ENCODE data around the gene LRP11.
"Not testable (repeated sequence)": the region's sequence is repeated elsewhere in the genome, so short reads cannot be mapped to it uniquely, and the experiment has no call there.

The LRP11 gene

DNA sequence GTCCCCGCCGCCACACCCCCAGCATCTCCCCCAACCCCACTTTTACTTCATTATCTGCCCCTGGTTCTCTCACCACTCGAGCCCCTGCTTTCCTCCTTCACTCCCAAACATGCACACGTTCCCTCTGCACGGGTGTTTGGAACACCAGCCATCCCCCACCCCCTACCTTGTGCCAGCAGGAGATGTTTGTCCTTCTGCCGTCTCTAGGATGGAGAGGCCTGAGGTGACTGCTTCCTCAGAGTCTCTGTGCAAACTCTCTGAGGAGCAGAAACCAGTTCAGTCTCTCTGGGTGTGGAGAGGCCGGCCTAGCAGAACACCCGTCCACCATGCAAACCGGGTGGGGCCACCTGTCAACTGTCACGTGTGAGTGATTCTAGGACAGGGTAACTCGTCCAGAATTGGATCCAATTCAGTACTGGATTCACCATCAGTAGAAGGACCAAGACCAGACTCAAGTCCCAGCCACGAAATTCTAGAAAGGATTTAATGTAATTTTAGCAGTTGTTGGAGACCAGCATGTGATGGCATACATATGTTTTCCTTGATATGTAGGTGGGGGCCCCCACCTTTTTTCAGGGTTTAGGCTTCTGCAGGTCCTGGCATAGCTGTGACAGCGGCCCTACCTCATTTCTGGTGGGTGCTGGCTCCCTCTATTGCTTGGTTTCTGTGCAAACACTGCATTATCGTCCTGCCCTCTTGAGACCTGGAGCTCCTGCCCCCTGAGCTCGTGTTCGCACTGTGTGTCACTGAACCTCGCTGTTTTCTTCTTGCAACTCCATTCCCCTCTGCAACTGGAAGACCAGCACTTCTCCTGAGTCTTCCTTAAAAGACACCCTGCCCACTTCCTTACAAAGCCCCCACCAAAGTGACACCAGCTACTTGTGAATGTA, 33.9 kb upstream of the LRP11 start, which contains the start of gene RAET1E:
RAET1E (minus strand) TSS at position 259 of the 890 bp plus-strand sequence. CDS start 7,212 bp downstream, outside the sequence.
- no peak for DNase-seq

DNA sequence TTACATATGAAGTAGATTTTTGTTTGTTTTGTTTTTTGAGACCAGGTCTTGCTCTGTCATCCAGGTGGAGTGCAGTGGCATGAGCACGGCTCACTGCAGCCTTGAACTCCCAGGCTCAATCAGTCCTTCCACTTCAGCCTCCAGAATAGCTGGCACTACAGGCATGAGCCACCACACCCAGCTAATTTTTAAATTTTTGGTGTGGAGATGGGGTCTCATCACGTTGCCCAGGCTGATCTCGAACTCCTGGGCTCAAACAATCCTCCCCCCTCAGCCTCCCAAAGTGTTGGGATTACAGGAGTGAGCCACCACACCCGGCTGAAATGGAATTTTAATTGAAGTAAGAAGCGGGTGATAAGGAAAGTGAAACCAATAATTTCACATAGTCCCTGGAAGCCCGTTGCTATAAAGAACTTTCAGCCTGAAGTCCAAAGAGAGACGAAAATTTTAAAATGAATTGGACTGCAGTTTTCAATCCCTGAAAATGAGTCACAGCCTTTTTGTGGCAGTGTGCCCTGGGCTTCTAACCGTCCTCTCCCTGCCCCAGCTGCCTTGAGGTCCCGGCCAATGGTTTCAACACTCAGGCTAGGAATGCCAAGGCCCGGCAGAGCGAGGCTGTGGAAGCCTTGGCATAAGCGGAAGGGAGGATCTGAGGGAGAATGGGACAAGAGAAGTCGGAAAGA, 33.0 kb upstream of the LRP11 start:
- DNase-seq = no peak

DNA sequence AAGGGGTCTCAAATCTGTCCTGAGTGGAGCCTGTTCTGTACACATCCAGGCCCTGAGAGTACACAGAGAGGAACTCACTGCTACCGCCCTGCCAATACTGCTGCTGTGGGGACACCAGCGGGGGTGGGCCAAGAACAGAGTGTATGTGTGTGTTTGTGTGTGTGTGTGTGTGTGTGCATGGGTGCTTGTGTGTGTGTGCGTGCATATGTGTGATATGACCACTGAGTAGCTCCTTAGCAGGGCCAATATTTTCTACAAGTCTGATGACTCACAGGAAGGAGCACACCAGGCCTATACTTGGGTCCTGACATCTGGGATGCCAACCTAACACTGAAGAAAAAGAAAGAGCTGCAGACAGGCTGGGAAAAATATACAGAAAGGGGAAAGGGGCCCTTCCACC, 32.3 kb upstream of the LRP11 start:
- DNase-seq = no peak

DNA sequence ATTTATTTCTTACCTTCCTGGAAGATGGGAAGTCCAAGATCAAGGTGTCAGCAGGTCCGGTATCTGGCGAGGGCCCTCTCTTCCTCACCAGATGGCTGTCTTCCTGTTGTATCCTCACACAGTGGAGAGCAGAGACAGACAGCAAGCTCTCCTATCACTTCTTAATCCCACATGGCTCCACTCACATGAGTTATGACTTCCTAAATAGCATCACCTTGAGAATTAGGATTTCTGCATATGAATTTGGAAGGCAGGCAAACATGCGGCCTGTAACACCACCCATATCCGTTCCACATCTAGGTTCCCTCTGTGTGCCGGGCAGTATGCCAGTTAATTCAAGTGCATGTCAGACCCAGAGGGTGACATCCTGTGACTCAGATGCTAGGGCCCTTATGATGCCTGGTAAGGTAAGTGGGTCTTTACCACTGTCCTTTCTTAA, 31.7 kb upstream of the LRP11 start:
- DNase-seq = peak; percentile 53 to 69

DNA sequence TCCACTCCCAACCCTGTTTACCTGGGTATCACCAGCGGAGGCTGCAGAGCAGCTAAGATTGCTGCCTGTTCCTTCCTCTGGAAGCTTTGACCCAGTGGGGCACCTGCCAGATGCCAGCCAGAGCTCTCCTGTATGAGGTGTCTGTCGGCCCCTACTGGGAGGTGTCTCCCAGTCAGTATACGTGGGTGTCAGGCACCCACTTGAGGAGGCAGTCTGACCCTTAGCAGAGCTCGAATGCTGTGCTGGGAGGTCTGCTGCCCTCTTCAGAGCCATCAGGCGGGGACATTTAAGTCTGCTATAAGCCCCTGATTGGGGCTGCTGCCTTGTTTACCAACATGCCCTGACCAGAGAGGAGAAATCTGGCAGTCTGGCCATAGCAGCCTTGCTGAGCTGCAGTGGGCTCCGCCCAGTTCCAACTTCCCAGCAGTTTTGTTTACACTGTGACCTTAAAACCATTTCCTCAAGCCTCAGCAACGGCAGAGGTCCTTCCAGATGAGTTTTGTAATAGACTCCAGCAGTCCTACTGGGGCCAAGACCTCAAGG, 31.0 kb upstream of the LRP11 start:
- DNase-seq = no peak

DNA sequence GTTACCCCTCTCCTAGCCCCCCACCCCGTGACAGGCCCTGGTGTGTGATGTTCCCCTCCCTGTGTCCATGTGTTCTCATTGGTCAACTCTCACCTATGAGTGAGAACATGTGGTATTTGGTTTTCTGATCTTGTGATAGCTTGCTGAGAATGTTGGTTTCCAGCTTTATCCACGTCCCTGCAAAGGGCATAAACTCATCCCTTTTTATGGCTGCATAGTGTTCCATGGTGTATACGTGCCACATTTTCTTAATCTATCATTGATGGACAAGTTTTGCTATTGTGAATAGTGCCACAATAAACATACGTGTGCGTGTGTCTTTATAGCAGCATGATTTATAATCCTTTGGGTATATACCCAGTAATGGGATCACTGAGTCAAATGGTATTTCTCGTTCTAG, 27.7 kb upstream of the LRP11 start:
- DNase-seq = not testable (repeated sequence)

DNA sequence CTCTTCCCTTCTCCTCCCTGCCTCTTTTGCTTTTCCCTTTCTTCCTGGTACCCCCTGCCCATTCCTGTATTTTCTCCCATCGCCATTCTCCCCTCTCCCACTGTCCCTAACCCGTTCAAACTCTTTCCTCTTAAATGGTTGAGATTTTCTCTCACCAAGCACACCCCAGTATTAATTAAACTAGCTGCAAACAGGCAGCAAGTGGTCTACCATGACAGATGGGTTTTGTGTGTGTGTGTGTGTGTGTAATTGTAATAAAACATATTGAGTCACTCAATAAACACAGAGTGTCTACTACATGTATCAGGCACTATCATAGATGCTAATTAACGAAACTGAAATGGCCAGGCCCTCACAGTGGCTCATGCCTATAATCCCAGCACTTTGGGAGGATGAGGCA, 27.1 kb upstream of the LRP11 start:
- DNase-seq = no peak

DNA sequence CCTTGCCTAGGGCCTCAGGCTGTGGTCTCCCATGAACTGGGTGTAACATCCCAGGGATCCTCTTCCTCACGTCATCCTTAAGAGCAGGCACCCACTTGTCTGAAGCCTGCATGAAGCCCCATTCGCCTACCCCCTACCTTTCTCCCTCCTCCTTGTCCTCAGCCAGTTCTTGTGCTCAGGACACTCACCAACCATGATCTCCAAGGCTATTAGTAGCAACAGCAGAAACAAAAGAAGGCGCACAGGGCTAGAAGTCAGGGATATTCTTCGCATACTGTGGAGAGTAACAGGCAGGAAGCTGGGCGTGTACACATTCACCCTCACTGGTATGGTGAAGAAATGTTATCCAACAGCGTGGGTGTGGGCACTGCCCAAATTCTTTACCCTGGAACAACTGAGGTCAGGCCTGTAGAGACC, 26.5 kb upstream of the LRP11 start:
- DNase-seq = no peak

DNA sequence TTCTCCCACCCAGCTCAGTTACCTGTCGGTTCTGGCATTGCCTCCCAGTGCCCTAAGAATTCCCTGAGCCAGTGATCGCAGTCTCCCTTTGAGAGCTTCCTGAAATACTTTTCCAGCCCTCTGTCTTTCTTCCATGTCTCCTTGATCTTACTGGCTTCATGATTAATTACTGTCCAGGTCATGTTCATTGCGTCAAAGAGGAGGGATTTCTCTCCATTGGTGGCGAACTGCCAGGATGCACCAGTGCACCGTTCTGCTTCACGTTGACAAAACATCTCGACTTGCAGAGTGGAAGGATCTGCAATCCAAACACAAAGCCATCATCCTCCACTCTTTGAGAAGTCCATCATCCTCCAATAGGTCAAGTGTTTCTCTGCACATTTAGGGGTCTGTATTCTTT, 25.2 kb upstream of the LRP11 start:
- no peak for DNase-seq

DNA sequence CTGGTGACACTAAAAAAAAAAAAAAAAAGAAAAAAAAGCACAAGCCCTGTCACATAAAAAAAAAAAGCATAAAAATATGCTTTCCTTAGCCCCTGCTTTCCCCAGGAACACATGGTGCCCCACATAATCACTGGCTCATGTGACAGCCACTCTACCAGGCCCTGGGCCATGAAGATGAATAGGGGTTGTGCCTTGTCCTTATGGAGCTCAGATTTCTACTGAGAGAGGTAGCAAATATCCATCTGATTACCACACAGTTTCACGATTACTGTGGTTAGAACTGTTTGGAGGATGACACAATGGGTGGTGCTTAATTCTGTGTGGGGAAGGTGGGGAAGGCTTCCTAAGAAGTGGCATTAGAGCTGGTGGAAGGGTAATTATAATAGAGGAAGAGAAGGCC, 24.5 kb upstream of the LRP11 start:
- DNase-seq = no peak

DNA sequence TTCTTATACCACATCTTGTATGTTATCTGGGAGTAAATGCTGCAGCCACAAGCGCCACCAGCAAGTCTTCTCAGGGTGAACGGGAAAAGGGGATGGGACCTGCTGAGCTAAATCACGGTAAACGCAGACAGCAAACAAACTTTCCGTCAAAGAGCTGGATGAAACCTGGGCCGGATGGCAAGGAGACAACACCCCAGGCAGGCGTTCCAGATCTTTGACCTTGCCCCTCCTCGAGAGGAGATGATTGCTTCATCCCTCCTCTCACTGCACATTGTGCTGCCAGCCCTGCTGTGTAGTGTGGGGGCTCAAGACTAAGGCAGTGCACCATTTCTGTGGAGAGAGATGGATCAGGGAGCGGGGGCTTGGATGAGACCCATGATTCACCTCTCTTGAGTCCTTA, 23.9 kb upstream of the LRP11 start:
- no peak for DNase-seq

DNA sequence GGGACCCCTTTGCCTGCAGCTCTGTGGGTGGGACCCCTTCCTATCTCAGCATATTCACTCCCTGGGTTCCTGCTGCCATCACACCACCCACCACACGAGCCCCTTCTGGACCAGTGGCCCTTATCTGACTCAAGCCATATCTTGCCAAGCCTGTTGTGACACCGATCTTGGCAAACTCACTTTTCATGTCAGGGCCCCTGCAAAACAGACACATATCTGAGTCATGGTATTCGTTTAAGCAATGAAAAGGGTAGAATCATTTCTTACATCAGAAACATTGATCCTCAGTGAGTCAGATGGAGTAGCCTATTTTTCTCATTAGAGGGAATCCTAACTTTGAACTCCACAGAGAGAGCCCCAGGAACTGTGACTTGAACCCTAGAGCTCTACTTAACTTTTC, 23.2 kb upstream of the LRP11 start:
- DNase-seq = no peak

DNA sequence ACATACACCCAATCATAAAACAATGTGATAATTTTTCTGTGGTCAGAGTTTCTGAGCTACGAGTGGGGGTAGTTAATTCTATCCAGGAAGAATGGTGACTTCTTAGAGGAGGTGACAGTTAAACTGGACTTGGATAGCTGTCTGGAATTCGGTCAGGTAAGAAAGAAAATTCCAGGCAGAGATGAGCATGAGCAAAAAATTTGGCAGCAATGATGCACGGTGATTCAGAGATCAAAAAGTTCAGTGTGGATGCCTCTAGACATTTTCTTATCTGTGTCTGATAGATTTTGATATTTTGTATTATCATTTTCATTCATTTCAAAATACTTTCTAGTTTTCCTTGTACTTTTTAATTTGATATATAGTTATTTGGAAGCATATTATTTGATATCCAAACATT, 21.7 kb upstream of the LRP11 start:
- DNase-seq = no peak

DNA sequence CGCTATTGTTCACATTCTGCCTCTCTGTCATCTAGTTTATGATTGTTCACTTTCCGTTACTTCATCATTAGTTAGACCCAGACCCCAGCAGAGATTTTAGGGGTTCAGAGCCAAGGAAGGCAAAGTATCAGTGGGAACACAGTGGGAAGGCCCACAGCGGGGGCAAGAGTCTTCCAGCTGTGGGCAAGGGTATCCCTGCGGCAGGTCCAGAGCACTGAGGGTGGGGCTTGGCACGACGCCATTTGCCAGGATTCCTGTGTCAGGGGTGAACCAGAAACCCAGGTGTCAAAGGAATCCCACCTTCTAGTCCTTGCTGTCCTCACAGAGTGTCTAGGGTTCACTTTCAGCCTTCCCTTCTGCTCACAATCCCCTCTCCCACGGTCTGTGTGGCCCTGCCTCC, 20.5 kb upstream of the LRP11 start:
- no peak for DNase-seq

DNA sequence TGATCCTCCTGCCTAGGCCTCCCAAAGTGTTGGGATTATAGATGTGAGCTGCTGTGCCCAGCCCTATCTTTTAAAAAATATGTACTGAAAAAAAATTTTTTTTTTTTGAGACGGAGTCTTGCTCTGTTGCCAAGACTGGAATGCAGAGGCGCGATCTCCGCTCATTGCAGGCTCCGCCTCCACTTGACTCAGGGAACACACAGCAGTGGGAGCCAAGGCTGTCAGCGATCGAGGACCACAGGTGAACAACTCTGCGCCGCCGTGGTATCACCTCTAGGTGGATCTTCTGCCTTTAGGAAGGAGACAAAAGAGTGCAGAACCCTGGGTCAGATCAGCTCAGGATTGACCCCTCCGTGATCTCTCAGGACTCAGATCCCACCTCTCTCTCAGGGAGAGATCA, 20.1 kb upstream of the LRP11 start:
- DNase-seq = no peak

DNA sequence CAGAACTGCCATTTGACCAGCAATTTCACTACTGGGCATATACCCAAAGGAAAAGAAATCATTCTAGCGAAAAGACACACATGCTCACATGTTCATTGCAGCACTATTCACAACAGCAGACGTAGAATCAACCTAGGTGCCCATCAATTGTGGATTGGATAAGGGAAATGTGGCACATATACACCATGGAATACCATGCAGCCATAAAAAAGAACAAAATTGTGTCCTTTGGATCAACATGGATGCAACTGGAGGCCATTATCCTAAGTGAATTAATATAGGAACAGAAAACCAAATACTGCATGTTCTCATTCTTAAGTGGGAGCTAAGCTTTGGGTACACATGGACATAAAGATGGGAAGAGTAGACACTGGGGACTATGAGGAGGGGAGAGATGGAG, 17.7 kb upstream of the LRP11 start:
- no peak for DNase-seq

DNA sequence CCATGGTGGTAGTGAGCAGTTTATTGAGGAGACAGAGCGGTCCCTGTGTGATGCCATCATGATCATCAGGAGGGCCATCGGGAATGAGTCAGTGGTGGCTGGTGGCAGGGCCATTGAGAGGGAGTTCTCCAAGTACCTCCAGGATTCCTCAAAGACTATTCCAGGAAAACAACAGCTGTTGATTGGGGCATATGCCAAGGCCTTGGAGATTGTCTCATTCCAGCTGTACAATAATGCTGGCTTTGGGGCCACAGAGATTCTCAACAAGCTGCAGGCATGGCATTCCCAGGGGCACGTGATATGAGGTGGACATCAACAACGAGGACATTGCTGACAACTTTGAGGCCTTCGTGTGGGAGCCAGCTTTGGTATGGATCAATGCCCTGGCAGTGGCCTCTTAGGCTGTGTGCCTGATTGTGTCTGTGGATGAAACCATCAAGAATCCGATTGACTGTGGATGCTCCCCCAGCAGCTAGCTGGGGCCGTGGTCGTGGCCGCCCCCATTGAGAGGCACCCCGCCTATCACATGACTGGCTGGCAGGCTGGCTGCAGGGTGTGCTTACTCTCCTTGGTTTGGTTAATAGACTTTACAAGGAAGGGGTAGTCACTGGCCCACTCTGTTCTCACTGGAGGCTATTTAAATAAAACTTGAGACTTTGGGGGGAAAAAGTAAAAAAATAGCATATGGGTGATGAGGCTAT, 17.1 kb upstream of the LRP11 start:
- no peak for DNase-seq

DNA sequence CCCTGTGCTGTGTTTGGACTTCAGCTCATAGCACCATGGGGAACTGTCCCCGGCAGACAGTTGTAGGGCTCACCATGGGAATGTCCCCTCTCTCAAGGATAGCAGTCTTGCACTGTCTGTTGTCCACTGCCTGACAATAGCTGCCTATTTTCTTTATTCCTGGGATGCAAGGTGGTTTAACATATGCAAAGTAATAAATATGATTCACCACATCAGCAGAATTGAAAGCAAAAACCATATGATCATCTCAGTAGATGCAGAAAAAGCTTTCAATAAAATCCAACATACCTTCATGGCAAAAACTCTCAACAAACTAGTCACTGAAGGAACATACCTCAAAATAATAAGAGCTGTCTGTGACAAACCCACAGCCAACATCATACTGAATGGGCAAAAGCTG, 13.5 kb upstream of the LRP11 start:
- no peak for DNase-seq

DNA sequence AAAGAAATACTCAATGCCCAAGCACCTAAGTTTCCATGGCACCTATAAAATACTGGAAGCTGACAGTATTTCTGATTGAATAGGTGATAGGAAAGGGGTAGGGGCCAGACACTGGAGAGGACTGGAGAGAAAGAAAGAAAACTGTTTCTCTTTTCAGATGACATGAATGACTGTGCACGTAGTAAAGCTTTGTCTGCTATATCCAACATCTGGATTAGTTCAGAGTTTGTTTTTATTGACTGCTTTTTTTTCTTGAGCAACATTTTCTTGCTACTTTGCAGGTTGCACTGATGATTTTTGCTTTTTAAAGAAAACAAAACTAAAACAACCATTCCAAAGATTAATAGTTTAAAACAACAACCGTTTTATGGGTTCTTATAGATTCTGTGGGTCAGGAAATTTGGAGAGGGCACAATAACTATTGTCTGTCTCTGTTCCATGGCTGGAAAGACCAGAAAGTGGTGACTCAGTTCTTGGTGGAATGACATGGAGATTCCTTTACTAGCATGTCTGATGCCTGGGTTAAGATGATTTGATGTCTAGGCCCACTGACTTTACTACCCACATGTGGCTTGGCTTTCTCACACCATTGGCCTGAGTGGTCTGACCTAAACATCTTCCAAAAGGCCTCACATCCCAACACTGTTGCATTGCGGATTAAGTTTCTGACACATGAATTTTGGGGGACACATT, 12.2 kb upstream of the LRP11 start:
- DNase-seq = no peak

DNA sequence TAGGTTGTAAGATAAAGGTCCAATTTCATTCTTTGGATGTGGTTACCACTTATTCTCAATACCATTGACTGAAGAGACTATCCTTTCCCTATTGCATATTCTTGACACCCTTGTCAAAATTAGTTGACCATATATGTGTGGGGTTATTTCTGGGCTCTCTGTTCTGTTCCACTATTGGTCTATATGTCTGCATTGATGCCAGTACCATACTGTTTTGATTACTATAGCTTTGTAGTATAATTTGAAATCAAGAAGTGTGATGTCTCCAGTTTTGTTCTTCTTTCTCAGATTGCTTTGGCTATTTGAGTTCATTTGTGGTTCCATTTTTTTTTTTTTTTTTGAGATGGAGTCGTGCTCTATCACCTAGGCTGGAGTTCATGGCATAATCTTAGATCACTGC, 8.1 kb upstream of the LRP11 start:
- DNase-seq = no peak

DNA sequence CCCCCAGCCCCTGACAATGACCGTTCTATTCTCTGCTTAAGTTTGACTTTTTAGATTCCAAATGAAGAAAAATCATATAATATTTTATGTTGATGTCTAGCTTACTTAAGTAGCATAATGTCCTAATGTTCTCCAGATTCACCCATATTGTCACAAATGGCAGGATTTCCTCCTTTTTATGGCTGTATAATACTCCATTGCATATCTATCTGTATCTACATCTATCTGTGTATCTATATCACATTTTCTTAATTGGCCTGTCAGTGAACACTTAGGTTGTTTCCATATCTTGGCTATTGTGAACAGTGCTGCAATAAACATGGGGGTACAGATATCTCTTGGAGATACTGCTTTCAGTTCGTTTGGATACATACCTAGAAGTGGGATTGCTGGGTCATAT, 7.0 kb upstream of the LRP11 start:
- no peak for DNase-seq

DNA sequence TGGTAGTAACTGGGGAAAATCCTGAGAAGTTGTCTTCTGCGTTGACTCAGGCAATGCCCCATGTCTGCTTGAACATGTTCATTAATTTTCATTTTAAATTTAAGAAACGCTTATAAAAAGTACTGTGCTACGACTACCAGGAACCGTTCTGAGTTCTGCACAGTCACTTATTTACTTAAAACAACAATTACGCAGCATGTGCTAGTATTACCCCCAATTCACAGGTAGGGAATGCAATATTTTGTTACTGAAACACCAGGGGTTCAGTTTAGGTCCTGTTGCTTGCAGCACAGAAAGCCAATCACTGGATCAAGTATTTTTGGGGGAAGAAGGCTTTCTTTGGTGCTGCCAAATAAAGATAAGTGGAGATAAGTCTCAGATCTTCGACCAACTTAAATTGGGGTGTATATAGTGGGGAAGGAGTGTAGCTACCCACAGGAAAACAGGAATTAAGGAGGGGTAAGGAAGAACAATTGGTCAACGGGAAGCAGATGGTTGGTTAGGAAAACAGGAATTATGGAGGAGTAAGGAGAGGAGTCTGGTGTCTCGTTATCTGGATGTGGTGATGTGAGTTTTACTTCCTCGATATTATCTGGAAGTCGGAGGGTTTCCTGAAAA, 5.2 kb upstream of the LRP11 start:
- DNase-seq = no peak
